ENCODE measurements around the gene TMEM179B. TPM values are rescaled to one million over a fixed set of nuclear protein-coding genes. Genes with fewer than 3 reads are reported as not detected.
A peak's percentile ranks its signal among the peaks of the same experiment; 100 is the strongest.

Gene TMEM179B
- polyA plus RNA-seq, 3 donors = 95.8 to 236 (median 220) TPM

DNA sequence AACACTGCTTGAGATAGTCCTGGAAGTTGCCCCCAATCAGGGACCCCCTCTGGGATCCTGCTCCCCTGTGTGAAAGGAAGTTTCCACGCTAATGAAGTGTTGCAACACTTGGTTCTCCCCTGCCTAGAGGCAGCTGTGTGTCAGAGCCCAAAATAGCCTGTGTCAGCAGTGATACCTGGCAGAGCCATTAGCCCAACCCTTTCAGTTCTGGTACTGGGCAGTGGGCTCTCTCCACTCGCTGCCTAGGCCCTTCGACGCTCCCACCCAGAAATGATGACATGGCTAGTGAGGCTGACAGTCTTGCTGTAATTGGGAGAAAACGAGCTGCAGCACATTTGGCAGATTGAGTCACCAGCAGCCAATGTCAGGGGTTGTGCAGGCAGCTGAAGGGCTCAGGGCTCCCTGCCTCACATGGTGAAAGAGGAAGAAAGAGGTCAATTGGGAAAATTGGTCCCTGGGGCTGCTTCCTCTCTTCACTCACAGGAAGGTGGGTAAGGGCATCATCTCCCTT is 19.5 kb downstream of the TMEM179B start:
- 0% methylated on average over 2 of the region's 5 CpGs for WGBS (ENCODE audit: insufficient coverage)
- H3K4me3 ChIP-seq (replicated peaks in 1 of 3; ENCODE audit: low read depth in 2 of 3, low read length in 3 of 3) = peak overlapping the region; percentile 75 to 97 (median 91)
- intact Hi-C loops (cut with micrococcal nuclease) = no loop called here

DNA sequence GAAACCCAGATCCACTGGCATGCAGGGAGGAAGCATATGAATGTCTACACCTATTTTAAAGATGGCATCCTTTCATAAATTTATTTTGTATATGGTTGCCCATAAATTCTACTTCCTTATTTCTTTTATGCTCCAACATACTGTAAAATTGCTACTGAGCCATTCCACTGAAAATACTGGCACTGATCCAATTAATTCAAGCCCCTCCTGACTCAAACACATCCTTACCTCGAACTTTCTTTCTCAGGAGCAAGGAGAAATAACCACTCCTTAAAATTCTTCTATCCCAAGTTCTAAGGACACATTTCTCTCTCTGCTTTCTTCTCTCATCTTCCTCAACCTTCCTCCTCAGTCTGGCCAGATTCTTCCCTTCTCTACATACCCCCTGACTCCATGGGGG is 23.5 kb downstream of the TMEM179B start:
- no peak overlapping the region for H3K4me3 ChIP-seq (replicated peaks in 1 of 3; ENCODE audit: low read depth in 2 of 3, low read length in 3 of 3)
- Mint-ChIP-seq H3K9me3 (no peaks in the 10 kb centered on the region), H3K27ac (peak overlapping the region in 5 of 7 donors; percentile 7 to 57 (median 30)), H3K36me3 (peaks cover 10 to 27% of the 10 kb centered on the region in 2 donors), H3K27me3 (ENCODE audit: low read depth in 3 of 3) (peaks cover 0 to 3% (median 2%) of the 10 kb centered on the region in 3 donors), H3K4me1 (peaks cover 34% of the 10 kb centered on the region), H3K4me3 (no peak overlapping the region)
- no peak overlapping the region for H2AFZ ChIP-seq (ENCODE audit: insufficient read depth, low read depth, low read length, poor library complexity, severe bottlenecking)
- no peaks in the 10 kb centered on the region for H4K20me1 ChIP-seq (ENCODE audit: insufficient read depth, low read length)
- peaks cover 40 to 45% of the 10 kb centered on the region in 2 donors for H3K4me1 ChIP-seq (ENCODE audit: control insufficient read depth in 1 of 2, insufficient read depth in 2 of 2, low read length in 2 of 2)
- DNase-seq = no peak
- peaks cover 0 to 3% of the 10 kb centered on the region in 2 donors for H3K36me3 ChIP-seq (replicated peaks in 1 of 2; ENCODE audit: control insufficient read depth in 1 of 2, insufficient read depth in 2 of 2, low read length in 2 of 2)
- H3K9ac ChIP-seq (ENCODE audit: insufficient read depth, low read length, poor library complexity, severe bottlenecking) = no peak overlapping the region
- TF ChIP-seq, protein P1, sequence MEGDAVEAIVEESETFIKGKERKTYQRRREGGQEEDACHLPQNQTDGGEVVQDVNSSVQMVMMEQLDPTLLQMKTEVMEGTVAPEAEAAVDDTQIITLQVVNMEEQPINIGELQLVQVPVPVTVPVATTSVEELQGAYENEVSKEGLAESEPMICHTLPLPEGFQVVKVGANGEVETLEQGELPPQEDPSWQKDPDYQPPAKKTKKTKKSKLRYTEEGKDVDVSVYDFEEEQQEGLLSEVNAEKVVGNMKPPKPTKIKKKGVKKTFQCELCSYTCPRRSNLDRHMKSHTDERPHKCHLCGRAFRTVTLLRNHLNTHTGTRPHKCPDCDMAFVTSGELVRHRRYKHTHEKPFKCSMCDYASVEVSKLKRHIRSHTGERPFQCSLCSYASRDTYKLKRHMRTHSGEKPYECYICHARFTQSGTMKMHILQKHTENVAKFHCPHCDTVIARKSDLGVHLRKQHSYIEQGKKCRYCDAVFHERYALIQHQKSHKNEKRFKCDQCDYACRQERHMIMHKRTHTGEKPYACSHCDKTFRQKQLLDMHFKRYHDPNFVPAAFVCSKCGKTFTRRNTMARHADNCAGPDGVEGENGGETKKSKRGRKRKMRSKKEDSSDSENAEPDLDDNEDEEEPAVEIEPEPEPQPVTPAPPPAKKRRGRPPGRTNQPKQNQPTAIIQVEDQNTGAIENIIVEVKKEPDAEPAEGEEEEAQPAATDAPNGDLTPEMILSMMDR (IDR thresholded peaks at IDR 0.05) = no peak
- no peak overlapping the region for H3K4me2 ChIP-seq (replicated peaks; ENCODE audit: extremely low read depth, low read length, poor library complexity, severe bottlenecking)
- 67% methylated on average over 1 of the region's 1 CpG for WGBS (ENCODE audit: insufficient coverage)
- no peaks in the 10 kb centered on the region for H3K27me3 ChIP-seq (ENCODE audit: control insufficient read depth in 2 of 2, insufficient read depth in 2 of 2, low read length in 2 of 2)
- intact Hi-C loops (cut with micrococcal nuclease) = no loop called here
- no peaks in the 10 kb centered on the region for H3K9me3 ChIP-seq (replicated peaks in 1 of 2; ENCODE audit: control insufficient read depth in 1 of 2, insufficient read depth in 1 of 2, low read length in 2 of 2)
- H3K79me2 ChIP-seq (ENCODE audit: insufficient read depth, low read length) = peaks cover 8% of the 10 kb centered on the region
- peak overlapping the region in 1 of 2 donors; percentile 40 for H3K27ac ChIP-seq (ENCODE audit: low read depth in 1 of 2, low read length in 2 of 2)

More for the DNA sequence above, 19.5 kb downstream of the TMEM179B start:
- Histone ChIP-seq H3K79me2 (ENCODE audit: insufficient read depth, low read length) (peaks cover 41% of the 10 kb centered on the region), H3K9me3 (replicated peaks in 1 of 2; ENCODE audit: control insufficient read depth in 1 of 2, insufficient read depth in 1 of 2, low read length in 2 of 2) (no peaks in the 10 kb centered on the region), H3K36me3 (replicated peaks in 1 of 2; ENCODE audit: control insufficient read depth in 1 of 2, insufficient read depth in 2 of 2, low read length in 2 of 2) (peaks cover 18 to 21% of the 10 kb centered on the region in 2 donors), H3K27me3 (ENCODE audit: control insufficient read depth in 2 of 2, insufficient read depth in 2 of 2, low read length in 2 of 2) (no peaks in the 10 kb centered on the region), H2AFZ (ENCODE audit: insufficient read depth, low read depth, low read length, poor library complexity, severe bottlenecking) (no peak overlapping the region), H4K20me1 (ENCODE audit: insufficient read depth, low read length) (peaks cover 33% of the 10 kb centered on the region), H3K4me2 (replicated peaks; ENCODE audit: extremely low read depth, low read length, poor library complexity, severe bottlenecking) (peak overlapping the region; percentile 82), H3K4me1 (ENCODE audit: control insufficient read depth in 1 of 2, insufficient read depth in 2 of 2, low read length in 2 of 2) (peaks cover 44 to 48% of the 10 kb centered on the region in 2 donors), H3K27ac (ENCODE audit: low read depth in 1 of 2, low read length in 2 of 2) (peak overlapping the region; percentile 98), H3K9ac (ENCODE audit: insufficient read depth, low read length, poor library complexity, severe bottlenecking) (peak overlapping the region; percentile 89)
- Mint-ChIP-seq H3K27ac (peak overlapping the region; percentile 91 to 99 (median 98)), H3K4me3 (peak overlapping the region; percentile 79 to 98), H3K27me3 (ENCODE audit: low read depth in 3 of 3) (peaks cover 0 to 3% (median 2%) of the 10 kb centered on the region in 3 donors), H3K36me3 (peaks cover 25 to 31% of the 10 kb centered on the region in 2 donors), H3K4me1 (peaks cover 40% of the 10 kb centered on the region), H3K9me3 (no peaks in the 10 kb centered on the region)
- DNase-seq = peak; percentile 90 to 97 (median 92)
- TF ChIP-seq, protein P1 (IDR thresholded peaks at IDR 0.05) = no peak

All from CD14-positive monocyte (primary cell).